C4-2B (cell line): ENCODE data around the gene MLLT6.

ENCODE experiments used
- CTCF ChIP-seq: fragments of 450-650 bp; conservative IDR thresholded peaks from 2 replicates; pipeline ENCODE4 v1.5.1; 2017; ENCODE audit warnings: mild to moderate bottlenecking
- ZFX ChIP-seq: fragments of 450-650 bp; IDR thresholded peaks from 2 replicates; pipeline ENCODE4 v1.6.1; 2017

- TF ChIP-seq CTCF (no peak), ZFX (peak; percentile 44; the same call in 1 of the 2 replicates)
These were observed 47.4 kb downstream of the MLLT6 start, which contains the start of gene PSMB3 for GRCh38 chr17:38752308-38753070.
